HG02623 (cell line): ENCODE measurements around the gene RHOXF1.
"Not testable (repeated sequence)": the region's sequence is repeated elsewhere in the genome, so short reads cannot be mapped to it uniquely, and the experiment has no call there.

Experiments used
- ATAC-seq: cut with Tn5 transposase; IDR thresholded peaks from one replicate; pipeline ENCODE4 v1.9.1; 2021; ENCODE audit warnings: moderate library complexity; ENCODE audit not compliant: unreplicated experiment

RHOXF1 gene

DNA sequence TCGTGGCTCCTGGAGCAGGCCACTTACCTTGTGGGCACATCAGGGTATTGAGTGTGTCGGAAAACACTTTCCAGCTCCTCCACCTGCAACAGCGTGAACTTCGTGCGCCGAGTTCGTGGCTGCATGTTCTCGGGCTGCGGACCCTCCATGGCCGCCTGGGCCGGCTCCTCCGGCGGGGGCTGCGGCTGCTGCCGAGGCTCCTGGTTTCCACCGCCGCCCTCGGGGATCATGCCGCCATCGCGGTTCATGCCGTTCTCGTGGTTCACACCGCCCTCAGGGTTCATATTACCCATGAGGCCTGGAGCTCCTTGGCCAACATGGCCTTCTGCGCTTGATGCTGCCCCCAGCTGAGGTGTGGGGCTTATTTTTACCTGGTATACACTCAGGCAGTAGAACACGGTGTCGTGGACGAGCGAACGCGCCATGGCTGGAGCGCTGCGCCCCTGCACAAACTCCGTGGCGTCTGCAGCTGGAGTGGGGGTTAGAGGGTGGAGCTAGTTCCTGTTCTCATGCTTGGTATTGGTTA lies at the start of gene RHOXF1:
Gene RHOXF1, minus strand, starts transcription at position 476 of the 526 bp plus-strand sequence. Its CDS starts 51 bp downstream, at position 425.
- ATAC-seq, result no peak

DNA sequence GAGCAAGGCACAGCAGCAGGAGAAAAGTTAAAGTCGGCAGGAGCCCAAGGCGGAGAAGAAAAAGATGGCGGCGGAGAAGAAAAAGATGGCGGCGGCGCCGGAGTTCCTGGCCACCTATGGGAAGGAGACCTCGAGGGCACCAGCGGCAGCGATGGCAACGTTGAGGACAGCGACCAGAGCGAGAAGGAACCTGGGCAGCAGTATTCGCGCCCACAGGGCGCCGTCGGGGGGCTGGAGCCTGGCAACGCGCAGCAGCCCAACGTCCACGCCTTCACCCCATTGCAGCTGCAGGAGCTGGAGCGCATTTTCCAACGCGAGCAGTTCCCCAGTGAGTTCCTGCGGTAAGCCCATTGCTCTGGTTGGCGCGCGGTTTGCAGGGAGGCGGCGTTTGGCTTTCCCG lies 43.4 kb upstream of the RHOXF1 start:
- ATAC-seq, result not testable (repeated sequence)

DNA sequence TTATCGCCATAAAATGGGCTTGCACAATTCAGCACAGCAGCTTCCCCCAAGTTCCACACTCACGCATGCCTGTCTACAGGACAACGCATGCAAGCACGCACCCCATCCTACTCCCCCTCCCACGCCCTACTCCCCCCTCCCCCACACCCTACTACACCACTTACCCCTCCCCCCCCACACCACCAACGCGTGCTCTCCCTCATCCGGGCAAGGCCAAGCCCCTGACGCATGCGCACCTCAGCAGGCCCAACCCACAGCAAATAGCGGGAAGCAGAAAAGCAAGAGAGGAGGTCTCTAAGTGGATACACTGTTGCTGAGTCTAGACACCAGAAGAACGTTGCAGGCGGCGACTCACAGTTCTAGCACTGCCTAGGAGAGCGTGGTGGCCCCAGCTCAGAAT lies 42.6 kb upstream of the RHOXF1 start, which contains the start of gene RHOXF2:
Gene RHOXF2, plus strand, starts transcription at position 301 of the 400 bp plus-strand sequence. CDS start 138 bp downstream, outside the sequence.
- not testable (repeated sequence) for ATAC-seq

- not testable (repeated sequence) for ATAC-seq
Measured at GRCh38 chrX:120150109-120150744, 34.5 kb upstream of the RHOXF1 start.

DNA sequence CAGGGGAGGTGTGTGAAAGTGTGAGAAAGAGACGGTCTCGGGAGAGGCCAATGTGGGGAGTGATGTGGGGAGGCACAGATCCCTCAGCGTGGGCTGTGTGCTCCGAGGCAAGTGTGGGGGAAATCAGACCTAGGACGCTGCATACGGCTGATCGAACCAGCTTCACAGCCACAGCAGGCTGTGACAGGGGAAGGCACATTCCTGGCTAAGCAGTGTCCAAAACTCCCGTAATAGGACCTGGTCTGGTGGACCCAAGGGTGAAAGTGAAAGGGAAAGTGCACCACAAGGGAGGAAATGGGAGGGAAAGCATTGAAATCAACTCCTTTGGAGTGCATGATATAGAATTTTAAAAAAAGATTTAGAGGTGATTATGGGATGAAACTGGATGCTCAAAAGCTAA lies 31.8 kb upstream of the RHOXF1 start:
- no peak for ATAC-seq

DNA sequence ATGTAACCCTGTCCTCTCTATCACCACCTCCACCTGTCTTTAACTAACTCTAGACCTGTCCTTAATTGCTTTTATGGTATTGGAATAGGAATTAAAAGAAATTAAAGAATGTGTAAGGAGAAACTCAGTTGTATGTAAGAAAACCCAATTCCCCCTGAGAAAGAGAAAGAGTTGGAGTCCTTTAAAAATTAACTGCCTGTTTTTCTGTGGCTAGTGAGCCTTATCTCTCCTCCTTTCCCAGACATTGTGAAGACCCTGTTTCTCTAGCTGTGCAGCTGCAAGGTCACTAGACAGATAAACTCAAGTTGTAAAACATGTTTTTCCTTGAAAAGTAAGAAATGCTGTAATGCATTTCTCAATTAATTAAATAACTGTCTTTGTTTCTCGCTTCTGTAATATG lies 30.6 kb upstream of the RHOXF1 start:
- not testable (repeated sequence) for ATAC-seq

DNA sequence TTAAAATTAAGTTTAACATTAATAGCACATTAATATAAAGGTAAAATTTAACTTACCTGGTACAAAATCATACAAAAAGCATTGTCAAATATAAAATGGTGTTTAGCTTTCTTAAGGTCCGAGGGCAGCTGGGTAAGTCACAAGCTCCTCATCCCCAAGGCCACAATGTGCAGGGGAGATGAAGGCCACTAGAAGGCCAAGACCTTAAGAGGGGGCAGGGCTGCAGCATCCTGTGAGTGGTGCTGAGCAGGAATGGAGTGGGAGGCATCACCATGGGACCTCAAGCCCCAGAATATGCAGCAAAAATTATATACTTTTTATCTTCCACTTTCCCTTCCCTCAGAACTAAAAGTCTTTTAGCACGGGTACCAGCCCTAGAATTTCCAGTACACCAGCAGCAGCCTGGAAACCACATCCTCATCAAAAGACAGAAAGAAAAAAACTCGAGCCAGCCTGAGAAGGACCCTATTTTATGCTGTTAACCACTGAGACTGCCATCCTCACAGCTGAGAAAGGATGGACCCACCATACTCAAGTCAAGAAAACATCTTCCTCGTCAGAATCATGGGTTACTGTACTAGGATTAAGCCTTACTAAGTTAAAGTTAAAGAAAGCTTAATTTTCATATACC lies 29.7 kb upstream of the RHOXF1 start:
- ATAC-seq, result no peak

DNA sequence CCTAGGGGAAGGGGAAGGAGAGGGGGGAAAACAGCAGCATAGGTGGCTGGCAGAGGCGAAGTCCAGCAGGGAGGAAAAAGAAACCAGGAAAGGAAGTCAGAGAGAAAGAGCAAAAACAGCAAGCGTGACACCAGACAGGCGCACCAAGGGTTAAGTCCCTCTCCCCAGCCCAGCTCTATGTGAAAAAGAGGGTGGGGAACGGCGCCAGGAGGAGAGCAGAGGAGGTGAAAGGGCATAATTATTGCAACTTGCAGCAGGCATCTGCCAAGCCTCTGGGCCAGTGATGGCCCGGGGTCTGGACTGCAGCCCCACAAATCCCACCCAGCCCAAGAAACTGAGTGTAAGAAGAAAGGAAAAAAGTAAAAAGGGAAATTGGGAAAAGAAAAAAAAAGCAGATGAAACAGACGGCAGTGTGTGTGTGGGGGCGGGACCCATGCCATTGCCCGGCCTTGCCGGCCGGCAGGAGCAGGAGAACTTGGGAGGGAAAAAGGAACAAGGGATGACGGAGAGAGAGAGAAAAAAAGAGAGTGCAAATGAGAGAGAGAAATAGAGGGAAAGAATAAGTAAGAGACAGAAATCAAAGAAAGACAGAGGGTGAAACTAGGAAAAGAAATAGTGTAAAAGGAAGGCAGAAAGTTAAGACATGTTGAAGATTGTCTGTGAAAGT lies 28.6 kb upstream of the RHOXF1 start:
- ATAC-seq, result no peak

GRCh38 chrX:120140293-120140981 lies 24.7 kb upstream of the RHOXF1 start:
- no peak for ATAC-seq

DNA sequence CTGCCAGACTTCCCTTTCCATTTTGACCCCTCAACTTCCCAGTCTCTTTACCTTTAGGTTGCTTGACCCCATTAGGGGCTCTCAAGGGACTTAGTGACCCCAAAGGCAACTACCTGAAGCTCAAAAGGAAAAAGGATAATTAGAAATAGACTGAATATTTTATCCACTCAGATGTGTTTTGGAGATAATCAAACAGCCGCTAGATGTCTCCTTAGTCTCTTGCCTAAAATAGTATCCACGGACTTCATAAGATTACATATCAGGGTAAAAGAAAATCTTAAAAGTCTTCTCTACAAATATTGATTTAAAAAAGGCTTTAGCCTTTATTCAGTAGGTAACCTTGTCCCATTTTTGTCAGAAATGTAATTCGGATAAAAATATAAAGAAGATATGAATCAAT lies 21.7 kb upstream of the RHOXF1 start:
- ATAC-seq, result no peak

DNA sequence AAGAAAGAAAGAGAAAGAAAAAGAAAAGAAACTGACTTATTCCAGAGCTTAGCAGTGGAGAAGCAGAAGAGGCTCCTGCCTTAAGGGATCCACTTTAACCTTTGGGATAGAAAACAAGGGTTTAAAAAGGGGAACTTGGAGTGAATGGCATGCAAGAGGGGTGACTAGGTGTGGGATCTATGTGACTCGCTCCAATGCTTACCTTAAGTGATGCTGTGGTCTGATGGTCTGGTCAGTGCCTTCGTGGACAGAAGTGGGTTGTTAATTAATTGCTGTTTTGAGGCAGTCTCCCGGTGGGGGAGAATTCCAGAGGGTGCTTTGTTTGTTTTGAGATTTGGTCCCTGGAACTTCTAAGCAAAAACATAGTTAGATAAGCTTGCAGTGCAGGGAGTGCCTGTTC lies 21.1 kb upstream of the RHOXF1 start:
- ATAC-seq, result no peak

GRCh38 chrX:120136128-120136527 lies 20.4 kb upstream of the RHOXF1 start:
- ATAC-seq, result no peak

GRCh38 chrX:120128306-120128846 lies 12.7 kb upstream of the RHOXF1 start:
- not testable (repeated sequence) for ATAC-seq

- no peak for ATAC-seq
Measured at GRCh38 chrX:120125444-120125843, 9.7 kb upstream of the RHOXF1 start.

DNA sequence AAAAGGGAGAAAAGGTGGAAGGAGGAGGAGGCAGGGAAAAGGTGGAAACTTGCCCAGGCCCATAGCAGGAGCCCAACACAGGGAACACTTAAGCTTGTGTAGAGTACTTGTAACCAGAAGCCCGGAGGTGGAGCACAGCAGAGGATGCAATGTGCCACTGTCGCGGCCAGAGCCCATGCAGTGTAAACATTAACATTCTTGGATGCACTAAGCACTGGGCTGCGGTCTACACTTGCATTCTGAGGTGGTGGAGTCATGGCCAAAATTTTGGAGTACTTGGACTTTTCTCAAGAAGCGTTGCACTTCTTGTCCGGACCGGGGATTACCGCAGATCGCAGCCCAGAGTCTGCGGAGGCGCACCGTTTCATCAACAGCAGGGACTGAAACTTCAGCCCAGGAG lies 4.5 kb upstream of the RHOXF1 start:
- no peak for ATAC-seq

GRCh38 chrX:120111611-120112010 lies 4.1 kb downstream of the RHOXF1 start:
- no peak for ATAC-seq

- no peak for ATAC-seq
Measured at GRCh38 chrX:120109378-120109777, 6.3 kb downstream of the RHOXF1 start.

- ATAC-seq, result not testable (repeated sequence)
Measured at GRCh38 chrX:120104707-120105106, 11.0 kb downstream of the RHOXF1 start.

- not testable (repeated sequence) for ATAC-seq
Measured at GRCh38 chrX:120101057-120101456, 14.7 kb downstream of the RHOXF1 start.

GRCh38 chrX:120090208-120090607 lies 25.5 kb downstream of the RHOXF1 start:
- no peak for ATAC-seq
